T47D (cell line): Measurements from ENCODE around the gene PAXIP1.

Experiments used
- DNase-seq, 2 experiments: peaks; one replicate each; pipeline versions ENCODE4 v3.0.0 to v3.0.0-alpha.2; 2011 to 2012; ENCODE audit warnings: low read depth in 1 of 2, low spot score in 1 of 2
- JUND ChIP-seq: IDR thresholded peaks from 2 replicates; pipeline ENCODE4 v1.6.1; 2012; ENCODE audit warnings: low read depth
- in situ Hi-C: cut with HindIII; loops from 2 replicates; pipeline ENCODE4 v1.10.0; 2016; ENCODE audit warnings: low sequenced_read_pairs, low pct_unique_long_range_greater_than_20kb

Gene PAXIP1

DNA sequence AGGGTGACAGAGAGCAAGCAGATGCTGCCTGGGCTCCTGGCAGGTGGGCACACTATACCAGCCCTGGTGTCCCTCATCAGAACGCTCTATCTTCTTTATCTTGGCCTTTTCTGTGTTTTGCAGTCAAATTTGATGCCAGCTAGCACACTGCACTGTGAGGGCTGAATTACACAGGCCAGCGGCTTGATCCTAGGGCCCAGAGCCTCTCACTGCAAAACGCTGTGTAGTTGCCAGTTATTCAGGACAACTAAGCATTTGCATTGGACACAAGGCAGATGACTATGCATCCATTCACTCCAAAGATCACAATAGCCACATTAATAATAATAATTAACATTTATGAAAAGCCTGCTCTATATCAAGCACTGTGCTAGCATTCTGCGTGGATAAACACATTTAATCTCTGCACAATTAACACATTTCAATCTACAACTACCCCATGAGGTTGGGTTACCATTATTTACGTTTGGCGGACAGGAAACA is 100.3 kb downstream of the PAXIP1 start:
- no peak for TF ChIP-seq JUND
- in situ Hi-C loops, result no loop called here
- DNase-seq, result no peak

DNA sequence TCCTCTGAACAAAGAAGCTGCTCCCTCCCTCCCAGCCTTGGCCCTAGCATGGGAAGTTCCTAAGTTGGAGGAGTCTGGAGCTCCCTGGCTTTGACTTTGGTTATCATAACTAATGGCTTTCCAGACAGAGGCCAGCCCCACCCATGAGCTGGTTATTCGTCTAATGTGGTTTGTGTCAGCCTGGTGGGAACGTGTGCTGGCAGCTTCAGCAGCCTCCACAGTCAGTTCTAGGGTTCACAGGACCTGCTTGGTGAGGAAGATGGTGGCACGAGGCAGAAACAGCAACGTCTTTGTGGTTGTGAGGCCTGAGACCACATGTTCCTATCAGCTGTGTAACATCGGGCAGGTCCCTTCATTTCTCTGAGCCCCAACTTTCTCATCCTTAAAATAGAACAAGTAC is 103.1 kb downstream of the PAXIP1 start:
- no peak for TF ChIP-seq JUND
- DNase-seq, result no peak
- in situ Hi-C loops, result no loop called here

GRCh38 chr7:154898973-154899855 is 103.7 kb downstream of the PAXIP1 start:
- no peak for TF ChIP-seq JUND
- DNase-seq, result no peak
- in situ Hi-C loops, result no loop called here

GRCh38 chr7:154896076-154896475 is 106.8 kb downstream of the PAXIP1 start:
- in situ Hi-C loops, result no loop called here
- DNase-seq, result no peak
- TF ChIP-seq JUND, result no peak
